Measurements from ENCODE around the gene DCAF16. TPM values are rescaled to one million over a fixed set of nuclear protein-coding genes. Genes with fewer than 3 reads are reported as not detected.
"Not testable (repeated sequence)": the region's sequence is repeated elsewhere in the genome, so short reads cannot be mapped to it uniquely, and the experiment has no call there.

The DCAF16 gene
- total RNA-seq = 10 to 100 TPM; 40.3 to 47.5 TPM

GRCh38 chr4:17810260-17811077 lies at the start of gene DCAF16, which contains the start of gene NCAPG:
Gene DCAF16 (minus strand): TSS chr4:17810757. CDS start chr4:17804141, 6,616 bp downstream.
Gene NCAPG (plus strand): TSS chr4:17810979. CDS start chr4:17811078, 99 bp downstream.
- Mint-ChIP-seq H3K4me1 (peaks cover 42% of the 10 kb centered on the region), H3K27ac (peak within 1 kb of the TSS; percentile 100), H3K36me3 (ENCODE audit: low read depth) (peaks cover 56% of the 10 kb centered on the region), H3K27me3 (no peaks in the 10 kb centered on the region), H3K4me3 (peak within 1 kb of the TSS; percentile 98), H3K9me3 (ENCODE audit: low read depth) (no peaks in the 10 kb centered on the region)
- ChIA-PET CTCF (interaction anchor here (0.6 to 4.0 kb wide), 7 partner anchors 10 to 261 kb away, joined by 3 to 18 read pairs (median 4); partner anchors contain the start of gene LAP3), POLR2A (interaction anchor here (0.6 to 2.4 kb wide), 6 partner anchors 13 to 779 kb away, joined by 3 to 8 read pairs (median 4); partner anchors contain the start of genes LAP3, LCORL and MED28)
- ATAC-seq (peak; percentile 91), DNase-seq (peak; percentile 99)
- intact Hi-C loops (cut with DNase I, micrococcal nuclease) = loop anchor here (1.0 to 10.0 kb wide), 8 partner anchors 196 to 1584 kb away; partner anchors contain the start of genes LAP3 (in 2 of the 2), MED28 (in 2 of the 2), QDPR (in 2 of the 2) and CLRN2 (in 1 of the 2)

- Mint-ChIP-seq H3K36me3 (ENCODE audit: low read depth) (peaks cover 26% of the 10 kb centered on the region), H3K4me1 (no peaks in the 10 kb centered on the region), H3K27me3 (no peaks in the 10 kb centered on the region), H3K4me3 (no peak overlapping the region), H3K9me3 (ENCODE audit: low read depth) (peaks cover 23% of the 10 kb centered on the region), H3K27ac (no peak overlapping the region)
- POLR2A ChIA-PET = no interaction called here
- intact Hi-C loops (cut with DNase I, micrococcal nuclease) = no loop called here
- ATAC-seq (no peak), DNase-seq (no peak)
- CTCF ChIA-PET = no interaction called here
These were observed 49.3 kb upstream of the DCAF16 start for GRCh38 chr4:17859793-17860406.

GRCh38 chr4:17854036-17854435 lies 43.5 kb upstream of the DCAF16 start:
- Mint-ChIP-seq H3K4me3 (no peak overlapping the region), H3K27me3 (no peaks in the 10 kb centered on the region), H3K4me1 (no peaks in the 10 kb centered on the region), H3K36me3 (ENCODE audit: low read depth) (peaks cover 5% of the 10 kb centered on the region), H3K27ac (no peak overlapping the region), H3K9me3 (ENCODE audit: low read depth) (peaks cover 3% of the 10 kb centered on the region)
- POLR2A ChIA-PET = no interaction called here
- DNase-seq = no peak
- no peak for ATAC-seq
- CTCF ChIA-PET = interaction anchor here (1.1 kb wide), 1 partner anchor 11 kb away, joined by 5 read pairs; no protein-coding TSS in a partner anchor
- intact Hi-C loops (cut with DNase I, micrococcal nuclease) = no loop called here

- Mint-ChIP-seq H3K4me1 (no peaks in the 10 kb centered on the region), H3K36me3 (ENCODE audit: low read depth) (peaks cover 7% of the 10 kb centered on the region), H3K27me3 (no peaks in the 10 kb centered on the region), H3K4me3 (no peak overlapping the region), H3K9me3 (ENCODE audit: low read depth) (no peaks in the 10 kb centered on the region), H3K27ac (no peak overlapping the region)
- ATAC-seq = no peak
- intact Hi-C loops (cut with DNase I, micrococcal nuclease) = no loop called here
- DNase-seq = no peak
- POLR2A ChIA-PET = no interaction called here
- CTCF ChIA-PET = interaction anchor here (0.6 to 1.0 kb wide), 3 partner anchors 20 to 250 kb away, joined by 3 to 4 read pairs (median 3); no protein-coding TSS in a partner anchor
These were observed 41.4 kb upstream of the DCAF16 start for GRCh38 chr4:17851959-17852358.

- ATAC-seq; intact Hi-C loops (cut with DNase I, micrococcal nuclease): not testable (repeated sequence)
These were observed 39.7 kb upstream of the DCAF16 start for GRCh38 chr4:17850295-17850694.

GRCh38 chr4:17846266-17846665 lies 35.7 kb upstream of the DCAF16 start:
- DNase-seq (no peak), ATAC-seq (no peak)
- H3K36me3 Mint-ChIP-seq (ENCODE audit: low read depth) = peaks cover 42% of the 10 kb centered on the region
- no peak overlapping the region for H3K4me3 Mint-ChIP-seq
- ChIA-PET POLR2A (no interaction called here), CTCF (no interaction called here)
- no peak overlapping the region for H3K27ac Mint-ChIP-seq
- no peaks in the 10 kb centered on the region for H3K27me3 Mint-ChIP-seq
- no peaks in the 10 kb centered on the region for H3K4me1 Mint-ChIP-seq
- H3K9me3 Mint-ChIP-seq (ENCODE audit: low read depth) = no peaks in the 10 kb centered on the region
- intact Hi-C loops (cut with DNase I, micrococcal nuclease) = no loop called here

More at GRCh38 chr4:17850295-17850694, 39.7 kb upstream of the DCAF16 start:
- CTCF ChIA-PET; POLR2A ChIA-PET; H3K9me3 Mint-ChIP-seq (ENCODE audit: low read depth); H3K27me3 Mint-ChIP-seq; H3K27ac Mint-ChIP-seq; DNase-seq; H3K4me1 Mint-ChIP-seq; H3K4me3 Mint-ChIP-seq: not testable (repeated sequence)
- peaks cover 16% of the 10 kb centered on the region for H3K36me3 Mint-ChIP-seq (ENCODE audit: low read depth)

- intact Hi-C loops (cut with DNase I, micrococcal nuclease) = no loop called here
- ATAC-seq = no peak
These were observed 13.5 kb upstream of the DCAF16 start for GRCh38 chr4:17823871-17824669.

GRCh38 chr4:17817027-17817426 lies 6.5 kb upstream of the DCAF16 start:
- POLR2A ChIA-PET = interaction anchor here (0.6 to 0.9 kb wide), 2 partner anchors 160 to 206 kb away, joined by 3 to 4 read pairs; no protein-coding TSS in a partner anchor
- DNase-seq (no peak), ATAC-seq (peak; percentile 84)
- peaks cover 59% of the 10 kb centered on the region for H3K36me3 Mint-ChIP-seq (ENCODE audit: low read depth)
- CTCF ChIA-PET = interaction anchor here (0.6 to 2.0 kb wide), 15 partner anchors 8 to 778 kb away, joined by 3 to 10 read pairs (median 4); no protein-coding TSS in a partner anchor
- no peak overlapping the region for H3K4me3 Mint-ChIP-seq
- H3K27ac Mint-ChIP-seq = no peak overlapping the region
- intact Hi-C loops (cut with DNase I, micrococcal nuclease) = loop anchor here (1.0 to 10.0 kb wide), 3 partner anchors 302 to 776 kb away; partner anchors contain the start of genes CLRN2 (in 1 of the 2) and QDPR (in 1 of the 2)
- no peaks in the 10 kb centered on the region for H3K9me3 Mint-ChIP-seq (ENCODE audit: low read depth)
- H3K27me3 Mint-ChIP-seq = no peaks in the 10 kb centered on the region
- H3K4me1 Mint-ChIP-seq = peaks cover 12% of the 10 kb centered on the region

More at GRCh38 chr4:17823871-17824669, 13.5 kb upstream of the DCAF16 start:
- H3K4me3 Mint-ChIP-seq = no peak overlapping the region
- no peaks in the 10 kb centered on the region for H3K27me3 Mint-ChIP-seq
- ChIA-PET POLR2A (no interaction called here), CTCF (no interaction called here)
- no peak for DNase-seq
- H3K27ac Mint-ChIP-seq = no peak overlapping the region
- H3K36me3 Mint-ChIP-seq (ENCODE audit: low read depth) = peaks cover 58% of the 10 kb centered on the region
- peaks cover 7% of the 10 kb centered on the region for H3K4me1 Mint-ChIP-seq
- no peaks in the 10 kb centered on the region for H3K9me3 Mint-ChIP-seq (ENCODE audit: low read depth)

GRCh38 chr4:17816142-17816541 lies 5.6 kb upstream of the DCAF16 start:
- no peak overlapping the region for H3K4me3 Mint-ChIP-seq
- ATAC-seq = no peak
- no peaks in the 10 kb centered on the region for H3K27me3 Mint-ChIP-seq
- no peak overlapping the region for H3K27ac Mint-ChIP-seq
- intact Hi-C loops (cut with DNase I, micrococcal nuclease) = loop anchor here in 1 of 2 experiments (10.0 kb wide), 1 partner anchor 301 kb away; the partner anchor contains the start of genes CLRN2 and QDPR
- no peak for DNase-seq
- no peaks in the 10 kb centered on the region for H3K9me3 Mint-ChIP-seq (ENCODE audit: low read depth)
- CTCF ChIA-PET = interaction anchor here (0.7 to 2.0 kb wide), 7 partner anchors 9 to 778 kb away, joined by 3 to 10 read pairs (median 4); no protein-coding TSS in a partner anchor
- POLR2A ChIA-PET = no interaction called here
- peaks cover 62% of the 10 kb centered on the region for H3K36me3 Mint-ChIP-seq (ENCODE audit: low read depth)
- peaks cover 15% of the 10 kb centered on the region for H3K4me1 Mint-ChIP-seq

GRCh38 chr4:17814140-17814539 lies 3.6 kb upstream of the DCAF16 start:
- Mint-ChIP-seq H3K27me3 (no peaks in the 10 kb centered on the region), H3K36me3 (ENCODE audit: low read depth) (peaks cover 66% of the 10 kb centered on the region), H3K9me3 (ENCODE audit: low read depth) (no peaks in the 10 kb centered on the region), H3K4me3 (no peak overlapping the region), H3K27ac (no peak overlapping the region), H3K4me1 (peaks cover 15% of the 10 kb centered on the region)
- POLR2A ChIA-PET = interaction anchor here (0.7 kb wide), 1 partner anchor 204 kb away, joined by 3 read pairs; no protein-coding TSS in a partner anchor
- intact Hi-C loops (cut with DNase I, micrococcal nuclease) = loop anchor here in 1 of 2 experiments (10.0 kb wide), 1 partner anchor 299 kb away; the partner anchor contains the start of genes CLRN2 and QDPR
- CTCF ChIA-PET = interaction anchor here (0.8 to 1.5 kb wide), 2 partner anchors 9 to 262 kb away, joined by 3 to 4 read pairs; no protein-coding TSS in a partner anchor
- DNase-seq (no peak), ATAC-seq (no peak)
